Vagina (tissue), 2 donors: ENCODE data around the gene EPN2.

Experiments used
- CTCF ChIP-seq, 3 experiments: fragments of 450-650 bp in 2 of 3; fragments of 200-600 bp in 1 of 3; sonication (generic) in 1 of 3; IDR thresholded peaks; one replicate each; pipeline ENCODE4 v1.5.1; 2017 to 2019; ENCODE audit warnings: antibody characterized with exemption in 3 of 3, mild to moderate bottlenecking in 2 of 3, moderate library complexity in 2 of 3
- POLR2A ChIP-seq, 2 donors: fragments of 450-650 bp; IDR thresholded peaks; one replicate each; pipeline ENCODE4 v1.6.1; 2017; ENCODE audit warnings: antibody characterized with exemption in 2 of 2, mild to moderate bottlenecking in 2 of 2, moderate library complexity in 2 of 2
- POLR2AphosphoS5 ChIP-seq, 2 donors: sonication (generic); formaldehyde crosslinking; IDR thresholded peaks; one replicate each; pipeline ENCODE4 v1.9.0; 2017; ENCODE audit warnings: antibody characterized with exemption in 2 of 2, mild to moderate bottlenecking in 2 of 2, low read depth in 1 of 2; ENCODE audit not compliant: insufficient read depth in 1 of 2

GRCh38 chr17:19366637-19366972, 129.4 kb downstream of the EPN2 start:
- no peak for TF ChIP-seq CTCF (IDR thresholded peaks at IDR 0.05)
- TF ChIP-seq POLR2A (IDR thresholded peaks at IDR 0.05): no peak
- TF ChIP-seq POLR2AphosphoS5 (IDR thresholded peaks at IDR 0.05; ENCODE audit: insufficient read depth in 1 of 2, low read depth in 1 of 2): no peak
